ENCODE measurements around the gene TDRD7.
A peak's percentile ranks its signal among the peaks of the same experiment; 100 is the strongest.

TDRD7 gene

GRCh38 chr9:97502222-97502983 is 90.5 kb downstream of the TDRD7 start:
- TF ChIP-seq POLR2A (IDR thresholded peaks at IDR 0.05; ENCODE audit: low read depth, low read length), result no peak
- no peak for TF ChIP-seq POLR2AphosphoS5 (IDR thresholded peaks at IDR 0.05; ENCODE audit: low read depth, low read length)
- TF ChIP-seq TAF1 (IDR thresholded peaks at IDR 0.05; ENCODE audit: borderline replicate concordance, low read depth, low read length), result no peak
- DNase-seq (ENCODE audit: insufficient read length), result peak; percentile 45
- peak; percentile 83 for FAIRE-seq

- FAIRE-seq (no peak), DNase-seq (ENCODE audit: insufficient read length) (no peak)
- no peak for TF ChIP-seq TAF1 (IDR thresholded peaks at IDR 0.05; ENCODE audit: borderline replicate concordance, low read depth, low read length)
- TF ChIP-seq POLR2A (IDR thresholded peaks at IDR 0.05; ENCODE audit: low read depth, low read length), result 0 out of 2 replicates have a peak, but pooled peaks have one; percentile 25
- TF ChIP-seq POLR2AphosphoS5 (IDR thresholded peaks at IDR 0.05; ENCODE audit: low read depth, low read length), result no peak
Measured at GRCh38 chr9:97502984-97503861, 91.3 kb downstream of the TDRD7 start.

GRCh38 chr9:97503862-97504210 is 91.9 kb downstream of the TDRD7 start:
- DNase-seq (ENCODE audit: insufficient read length) (no peak), FAIRE-seq (no peak)
- TF ChIP-seq TAF1 (IDR thresholded peaks at IDR 0.05; ENCODE audit: borderline replicate concordance, low read depth, low read length), result no peak
- TF ChIP-seq POLR2A (IDR thresholded peaks at IDR 0.05; ENCODE audit: low read depth, low read length), result no peak
- no peak for TF ChIP-seq POLR2AphosphoS5 (IDR thresholded peaks at IDR 0.05; ENCODE audit: low read depth, low read length)

GRCh38 chr9:97504381-97505216 is 92.7 kb downstream of the TDRD7 start:
- FAIRE-seq, result no peak
- DNase-seq (ENCODE audit: insufficient read length), result no peak
- no peak for TF ChIP-seq POLR2A (IDR thresholded peaks at IDR 0.05; ENCODE audit: low read depth, low read length)
- TF ChIP-seq TAF1 (IDR thresholded peaks at IDR 0.05; ENCODE audit: borderline replicate concordance, low read depth, low read length), result no peak
- TF ChIP-seq POLR2AphosphoS5 (IDR thresholded peaks at IDR 0.05; ENCODE audit: low read depth, low read length), result no peak

- no peak for DNase-seq (ENCODE audit: insufficient read length)
- FAIRE-seq, result no peak
- TF ChIP-seq POLR2A (IDR thresholded peaks at IDR 0.05; ENCODE audit: low read depth, low read length) (no peak), POLR2AphosphoS5 (IDR thresholded peaks at IDR 0.05; ENCODE audit: low read depth, low read length) (no peak), TAF1 (IDR thresholded peaks at IDR 0.05; ENCODE audit: borderline replicate concordance, low read depth, low read length) (no peak)
Measured at GRCh38 chr9:97505845-97506244, 93.9 kb downstream of the TDRD7 start.

- TF ChIP-seq POLR2A (IDR thresholded peaks at IDR 0.05; ENCODE audit: low read depth, low read length) (no peak), POLR2AphosphoS5 (IDR thresholded peaks at IDR 0.05; ENCODE audit: low read depth, low read length) (no peak), TAF1 (IDR thresholded peaks at IDR 0.05; ENCODE audit: borderline replicate concordance, low read depth, low read length) (no peak)
- no peak for DNase-seq (ENCODE audit: insufficient read length)
- FAIRE-seq, result no peak
Measured at GRCh38 chr9:97506306-97506705, 94.4 kb downstream of the TDRD7 start.

- no peak for DNase-seq (ENCODE audit: insufficient read length)
- TF ChIP-seq POLR2A (IDR thresholded peaks at IDR 0.05; ENCODE audit: low read depth, low read length), result no peak
- no peak for TF ChIP-seq TAF1 (IDR thresholded peaks at IDR 0.05; ENCODE audit: borderline replicate concordance, low read depth, low read length)
- no peak for TF ChIP-seq POLR2AphosphoS5 (IDR thresholded peaks at IDR 0.05; ENCODE audit: low read depth, low read length)
- no peak for FAIRE-seq
Measured at GRCh38 chr9:97506787-97507186, 94.9 kb downstream of the TDRD7 start.

- no peak for DNase-seq (ENCODE audit: insufficient read length)
- TF ChIP-seq TAF1 (IDR thresholded peaks at IDR 0.05; ENCODE audit: borderline replicate concordance, low read depth, low read length), result no peak
- no peak for TF ChIP-seq POLR2A (IDR thresholded peaks at IDR 0.05; ENCODE audit: low read depth, low read length)
- TF ChIP-seq POLR2AphosphoS5 (IDR thresholded peaks at IDR 0.05; ENCODE audit: low read depth, low read length), result no peak
- FAIRE-seq, result no peak
Measured at GRCh38 chr9:97507428-97507984, 95.6 kb downstream of the TDRD7 start.

GRCh38 chr9:97508852-97509251 is 97.0 kb downstream of the TDRD7 start:
- TF ChIP-seq POLR2A (IDR thresholded peaks at IDR 0.05; ENCODE audit: low read depth, low read length) (no peak), POLR2AphosphoS5 (IDR thresholded peaks at IDR 0.05; ENCODE audit: low read depth, low read length) (no peak), TAF1 (IDR thresholded peaks at IDR 0.05; ENCODE audit: borderline replicate concordance, low read depth, low read length) (no peak)
- FAIRE-seq, result no peak
- no peak for DNase-seq (ENCODE audit: insufficient read length)

- TF ChIP-seq POLR2A (IDR thresholded peaks at IDR 0.05; ENCODE audit: low read depth, low read length) (no peak), TAF1 (IDR thresholded peaks at IDR 0.05; ENCODE audit: borderline replicate concordance, low read depth, low read length) (0 out of 2 replicates have a peak, but pooled peaks have one; percentile 19), POLR2AphosphoS5 (IDR thresholded peaks at IDR 0.05; ENCODE audit: low read depth, low read length) (no peak)
- DNase-seq (ENCODE audit: insufficient read length) (no peak), FAIRE-seq (peak; percentile 88)
Measured at GRCh38 chr9:97510797-97511654, 99.1 kb downstream of the TDRD7 start.
